ENCODE results near the gene TOE1. TPM values are rescaled to one million over a fixed set of nuclear protein-coding genes. Genes with fewer than 3 reads are reported as not detected.

TOE1 gene
- total RNA-seq, 1 donor from 2014 or later: 12.3 TPM

- Mint-ChIP-seq H3K9me3 (ENCODE audit: low read depth) (no peaks in the 10 kb centered on the region), H3K4me1 (ENCODE audit: low read depth) (peaks cover 12% of the 10 kb centered on the region), H3K27me3 (no peaks in the 10 kb centered on the region), H3K4me3 (ENCODE audit: low read depth) (no peak overlapping the region), H3K36me3 (ENCODE audit: insufficient read depth) (no peaks in the 10 kb centered on the region), H3K27ac (no peak overlapping the region)
- DNase-seq (ENCODE audit: low spot score, unreplicated experiment): no peak
- TF ChIP-seq CTCF (IDR thresholded peaks at IDR 0.05; ENCODE audit: unreplicated experiment): no peak
These were observed 25.1 kb downstream of the TOE1 start for GRCh38 chr1:45365051-45365450.

GRCh38 chr1:45370575-45370974 is 30.6 kb downstream of the TOE1 start:
- Mint-ChIP-seq H3K9me3 (ENCODE audit: low read depth) (no peaks in the 10 kb centered on the region), H3K4me3 (ENCODE audit: low read depth) (no peak overlapping the region), H3K36me3 (ENCODE audit: insufficient read depth) (no peaks in the 10 kb centered on the region), H3K4me1 (ENCODE audit: low read depth) (no peaks in the 10 kb centered on the region), H3K27me3 (no peaks in the 10 kb centered on the region), H3K27ac (no peak overlapping the region)
- no peak for DNase-seq (ENCODE audit: low spot score, unreplicated experiment)
- no peak for TF ChIP-seq CTCF (IDR thresholded peaks at IDR 0.05; ENCODE audit: unreplicated experiment)

GRCh38 chr1:45373573-45373972 is 33.6 kb downstream of the TOE1 start:
- no peaks in the 10 kb centered on the region for H3K36me3 Mint-ChIP-seq (ENCODE audit: insufficient read depth)
- no peak overlapping the region for H3K4me3 Mint-ChIP-seq (ENCODE audit: low read depth)
- H3K9me3 Mint-ChIP-seq (ENCODE audit: low read depth): no peaks in the 10 kb centered on the region
- no peak overlapping the region for H3K27ac Mint-ChIP-seq
- no peak for DNase-seq (ENCODE audit: low spot score, unreplicated experiment)
- no peaks in the 10 kb centered on the region for H3K27me3 Mint-ChIP-seq
- H3K4me1 Mint-ChIP-seq (ENCODE audit: low read depth): no peaks in the 10 kb centered on the region
- TF ChIP-seq CTCF (IDR thresholded peaks at IDR 0.05; ENCODE audit: unreplicated experiment): no peak

- Mint-ChIP-seq H3K36me3 (ENCODE audit: insufficient read depth) (no peaks in the 10 kb centered on the region), H3K9me3 (ENCODE audit: low read depth) (no peaks in the 10 kb centered on the region), H3K27me3 (no peaks in the 10 kb centered on the region), H3K4me1 (ENCODE audit: low read depth) (no peaks in the 10 kb centered on the region), H3K4me3 (ENCODE audit: low read depth) (no peak overlapping the region), H3K27ac (no peak overlapping the region)
- DNase-seq (ENCODE audit: low spot score, unreplicated experiment): no peak
- TF ChIP-seq CTCF (IDR thresholded peaks at IDR 0.05; ENCODE audit: unreplicated experiment): no peak
These were observed 35.4 kb downstream of the TOE1 start for GRCh38 chr1:45375104-45376090.

GRCh38 chr1:45378184-45378583 is 38.2 kb downstream of the TOE1 start:
- Mint-ChIP-seq H3K9me3 (ENCODE audit: low read depth) (no peaks in the 10 kb centered on the region), H3K27ac (no peak overlapping the region), H3K4me1 (ENCODE audit: low read depth) (no peaks in the 10 kb centered on the region), H3K4me3 (ENCODE audit: low read depth) (no peak overlapping the region), H3K36me3 (ENCODE audit: insufficient read depth) (no peaks in the 10 kb centered on the region), H3K27me3 (no peaks in the 10 kb centered on the region)
- DNase-seq (ENCODE audit: low spot score, unreplicated experiment): no peak
- no peak for TF ChIP-seq CTCF (IDR thresholded peaks at IDR 0.05; ENCODE audit: unreplicated experiment)
